RPMI8226 (cell line): ENCODE measurements around the gene CRHR1.

Experiments
- DNase-seq: peaks from one replicate; pipeline ENCODE4 v3.0.0-alpha.2; 2015

Gene CRHR1

DNA sequence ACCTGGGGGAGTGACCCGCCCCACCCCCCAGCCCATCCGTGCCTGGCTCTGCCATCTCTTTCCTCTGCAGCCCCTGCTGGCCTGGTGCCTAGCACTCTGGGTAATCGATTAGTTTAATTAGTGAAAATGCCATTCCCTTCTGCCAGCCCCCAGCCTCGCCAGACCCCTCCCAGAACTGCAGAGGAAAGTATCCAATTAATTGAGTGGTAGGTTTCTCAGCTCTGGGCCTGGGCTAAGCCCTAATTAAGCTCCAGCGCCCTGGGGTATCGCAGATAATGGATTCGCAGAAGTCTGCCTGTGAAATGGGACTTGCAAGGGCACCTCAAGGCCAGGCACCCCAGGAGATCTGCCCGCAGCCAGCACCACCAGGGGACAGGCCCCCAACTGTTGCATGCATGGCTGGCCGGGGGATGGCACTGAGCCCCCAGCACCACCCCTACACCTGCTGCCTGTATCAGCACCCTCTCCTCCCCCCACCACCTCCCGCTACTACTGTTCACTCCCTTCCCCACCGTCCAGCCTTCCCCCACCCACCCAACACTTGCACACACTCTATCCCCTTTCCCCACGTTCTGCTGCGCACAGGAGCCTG, 40.9 kb downstream of the CRHR1 start:
- no peak for DNase-seq

DNA sequence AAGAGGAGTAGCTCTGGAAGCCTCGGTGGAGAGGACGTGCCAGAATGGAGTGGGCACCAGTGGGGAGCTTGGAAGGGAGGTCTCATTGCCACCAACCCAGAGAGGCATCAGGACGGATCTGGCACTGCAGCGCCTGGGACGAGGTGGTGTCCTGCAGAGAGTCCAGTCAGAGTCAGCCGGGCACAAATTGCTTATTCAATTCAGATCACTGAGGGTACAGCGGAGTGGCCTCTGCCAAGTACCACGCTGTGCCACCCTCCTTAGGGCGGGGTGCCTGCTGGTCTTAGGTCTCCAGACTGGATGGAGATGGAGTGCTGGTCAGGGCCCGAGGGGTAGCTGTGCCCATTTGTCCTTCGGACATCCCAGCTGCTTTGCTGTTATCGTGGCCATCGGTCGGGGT, 41.7 kb downstream of the CRHR1 start:
- no peak for DNase-seq

GRCh38 chr17:45826919-45827588, 42.9 kb downstream of the CRHR1 start:
- no peak for DNase-seq

- DNase-seq = no peak
Observed at GRCh38 chr17:45828171-45828570, 44.1 kb downstream of the CRHR1 start.

DNA sequence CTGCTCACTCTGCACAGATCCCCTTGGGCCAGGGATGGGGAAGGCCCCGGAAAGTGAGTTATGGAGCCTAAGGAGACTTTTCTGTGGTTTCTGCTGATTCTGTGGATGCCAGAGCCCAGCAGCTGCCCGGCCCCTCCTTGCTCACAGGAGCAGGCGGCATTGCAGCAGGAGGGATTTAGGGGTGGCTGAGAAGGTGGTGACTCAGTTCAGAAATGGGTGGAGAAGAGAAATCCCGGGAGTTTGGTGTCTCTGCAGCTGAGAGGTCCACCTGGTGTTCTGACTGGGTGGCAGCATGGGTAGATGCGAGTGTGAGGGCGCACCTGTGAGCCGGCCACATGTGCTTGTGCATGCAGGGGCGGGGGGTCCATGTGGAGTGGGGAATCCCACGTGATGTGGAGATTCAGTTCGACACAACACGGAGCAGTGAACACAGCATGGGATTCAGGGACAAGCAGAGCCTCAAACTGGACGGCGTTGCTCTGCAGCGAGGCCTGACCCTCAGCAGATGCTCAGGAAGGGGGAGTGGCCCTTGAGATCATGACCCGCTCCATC, 44.5 kb downstream of the CRHR1 start:
- DNase-seq = no peak

DNA sequence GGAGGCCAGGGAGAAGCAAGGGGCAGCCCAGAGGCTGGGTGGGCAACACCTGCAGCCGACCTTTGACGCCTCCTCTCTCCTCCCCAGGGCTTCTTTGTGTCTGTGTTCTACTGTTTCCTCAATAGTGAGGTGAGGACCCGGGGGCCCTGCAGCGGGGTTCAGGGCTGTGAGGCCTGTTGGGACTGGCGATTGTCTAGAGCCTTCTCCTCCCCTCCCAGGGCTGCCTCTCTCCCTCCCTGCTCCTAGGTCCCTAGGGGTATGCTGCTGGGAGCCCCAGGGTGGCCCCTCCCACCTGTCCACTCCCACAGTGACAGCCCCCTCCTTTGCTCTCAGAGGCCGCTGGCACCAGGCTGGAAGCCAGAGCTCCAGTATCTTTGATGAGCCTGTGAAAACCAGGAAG, 49.8 kb downstream of the CRHR1 start:
- no peak for DNase-seq

DNA sequence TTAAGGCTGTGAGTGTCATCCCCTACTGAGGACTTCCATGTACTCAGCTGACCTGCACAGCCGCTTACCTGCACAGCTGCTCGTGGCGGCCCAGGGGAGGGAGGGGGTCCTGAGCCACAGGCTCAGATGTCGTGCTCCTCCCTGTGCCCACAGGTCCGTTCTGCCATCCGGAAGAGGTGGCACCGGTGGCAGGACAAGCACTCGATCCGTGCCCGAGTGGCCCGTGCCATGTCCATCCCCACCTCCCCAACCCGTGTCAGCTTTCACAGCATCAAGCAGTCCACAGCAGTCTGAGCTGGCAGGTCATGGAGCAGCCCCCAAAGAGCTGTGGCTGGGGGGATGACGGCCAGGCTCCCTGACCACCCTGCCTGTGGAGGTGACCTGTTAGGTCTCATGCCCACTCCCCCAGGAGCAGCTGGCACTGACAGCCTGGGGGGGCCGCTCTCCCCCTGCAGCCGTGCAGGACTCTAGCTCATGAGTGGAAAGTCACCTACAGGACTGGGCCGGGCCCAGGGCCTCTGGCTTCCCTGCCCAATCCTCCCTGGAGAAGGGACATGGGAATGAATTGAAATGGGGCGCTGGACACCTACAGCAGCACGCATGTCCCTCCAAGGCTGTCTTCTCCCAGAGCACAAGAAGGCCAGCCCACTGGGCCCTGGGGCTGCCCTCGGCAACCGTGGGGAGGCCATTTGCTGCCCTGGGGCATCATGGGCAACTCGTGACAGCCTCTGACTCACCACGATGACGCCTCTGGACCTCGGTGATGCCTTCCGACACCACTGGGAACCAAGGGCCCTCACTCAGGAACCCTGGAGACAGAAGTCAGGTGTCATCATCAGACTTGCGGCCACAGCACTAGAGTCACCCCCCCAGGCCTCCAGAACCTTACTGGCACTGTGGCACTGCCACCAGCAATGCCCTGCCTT, 50.6 kb downstream of the CRHR1 start:
- DNase-seq = no peak

GRCh38 chr17:45835481-45835880, 51.4 kb downstream of the CRHR1 start:
- no peak for DNase-seq

- no peak for DNase-seq
Observed at GRCh38 chr17:45836047-45837044, 52.2 kb downstream of the CRHR1 start.

GRCh38 chr17:45837187-45837586, 53.1 kb downstream of the CRHR1 start:
- DNase-seq = no peak

- no peak for DNase-seq
Observed at GRCh38 chr17:45837603-45838002, 53.5 kb downstream of the CRHR1 start.

- DNase-seq = no peak
Observed at GRCh38 chr17:45838751-45839295, 54.7 kb downstream of the CRHR1 start.

DNA sequence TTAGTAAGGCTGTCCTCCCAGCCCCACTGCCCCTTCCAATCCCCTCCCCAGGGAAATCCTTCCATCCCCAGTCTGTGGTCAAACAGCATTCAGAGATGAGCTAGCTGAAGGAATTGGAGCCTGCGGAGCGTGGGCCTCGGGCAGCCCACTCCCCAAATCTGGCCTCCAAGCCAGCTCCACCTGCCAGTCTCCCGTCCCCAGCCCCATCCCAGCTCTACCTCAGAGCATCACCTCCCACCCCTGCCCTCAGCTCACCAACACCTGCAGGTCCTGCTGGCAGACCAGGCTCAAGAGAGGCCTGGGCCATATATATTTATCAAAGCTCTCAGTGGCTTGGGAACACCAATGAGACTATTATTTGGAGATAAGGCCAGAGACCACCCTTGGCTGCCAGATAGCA, 55.3 kb downstream of the CRHR1 start:
- no peak for DNase-seq

DNA sequence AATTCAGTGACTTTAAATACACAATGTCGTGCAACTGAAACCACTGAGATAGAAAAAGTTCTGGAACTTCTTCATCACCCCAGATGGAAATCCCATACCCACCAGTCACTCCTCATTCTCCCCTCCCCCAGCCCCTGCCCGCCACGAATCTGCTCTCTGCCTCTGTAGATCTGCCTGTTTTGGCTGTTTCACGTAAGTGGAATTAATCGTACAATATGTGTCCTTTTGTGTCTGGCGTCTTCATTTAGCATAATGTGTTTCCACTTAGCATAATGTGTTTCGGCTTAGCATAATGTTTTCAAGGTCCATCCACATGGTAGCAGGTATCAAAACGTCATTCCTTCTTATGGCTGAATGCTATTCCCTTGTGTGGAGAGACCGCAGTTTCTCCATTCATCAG, 57.1 kb downstream of the CRHR1 start:
- DNase-seq = no peak

DNA sequence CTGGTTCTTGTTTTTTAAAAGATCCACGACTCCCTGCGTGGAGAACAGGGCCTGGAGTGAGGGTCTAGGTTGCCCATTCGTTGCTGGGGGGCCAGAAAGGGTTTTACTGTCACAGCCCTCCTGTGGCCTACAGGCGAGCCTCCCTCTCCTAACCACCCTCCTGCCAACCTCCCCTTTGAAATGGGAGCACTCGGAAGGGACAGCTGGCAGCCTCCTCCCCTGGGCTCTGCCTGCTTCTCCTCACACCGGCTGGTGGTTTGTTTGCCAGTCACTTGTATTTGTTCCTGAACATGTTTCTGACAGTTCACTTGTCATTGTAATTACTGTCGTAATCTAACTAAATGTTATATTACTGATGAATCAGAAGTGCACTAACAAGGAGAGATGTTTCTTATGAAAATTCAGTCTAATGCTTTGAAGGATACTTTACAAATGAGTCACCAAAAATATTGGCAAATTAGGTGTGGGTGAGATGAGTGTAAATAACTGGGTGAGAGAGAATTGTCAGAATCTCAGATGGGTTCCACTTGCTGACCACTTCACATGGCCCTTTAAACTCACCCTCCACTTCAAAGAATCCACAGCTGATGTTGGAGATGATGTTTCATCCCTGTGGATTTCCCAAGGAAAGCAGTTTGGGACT, 57.9 kb downstream of the CRHR1 start:
- no peak for DNase-seq

- DNase-seq = no peak
Observed at GRCh38 chr17:45843722-45844121, 59.6 kb downstream of the CRHR1 start.

GRCh38 chr17:45844695-45845375, 60.7 kb downstream of the CRHR1 start, which contains the start of gene SPPL2C:
SPPL2C (plus strand) TSS chr17:45844881; CDS start chr17:45844907, 26 bp downstream.
- no peak for DNase-seq

DNA sequence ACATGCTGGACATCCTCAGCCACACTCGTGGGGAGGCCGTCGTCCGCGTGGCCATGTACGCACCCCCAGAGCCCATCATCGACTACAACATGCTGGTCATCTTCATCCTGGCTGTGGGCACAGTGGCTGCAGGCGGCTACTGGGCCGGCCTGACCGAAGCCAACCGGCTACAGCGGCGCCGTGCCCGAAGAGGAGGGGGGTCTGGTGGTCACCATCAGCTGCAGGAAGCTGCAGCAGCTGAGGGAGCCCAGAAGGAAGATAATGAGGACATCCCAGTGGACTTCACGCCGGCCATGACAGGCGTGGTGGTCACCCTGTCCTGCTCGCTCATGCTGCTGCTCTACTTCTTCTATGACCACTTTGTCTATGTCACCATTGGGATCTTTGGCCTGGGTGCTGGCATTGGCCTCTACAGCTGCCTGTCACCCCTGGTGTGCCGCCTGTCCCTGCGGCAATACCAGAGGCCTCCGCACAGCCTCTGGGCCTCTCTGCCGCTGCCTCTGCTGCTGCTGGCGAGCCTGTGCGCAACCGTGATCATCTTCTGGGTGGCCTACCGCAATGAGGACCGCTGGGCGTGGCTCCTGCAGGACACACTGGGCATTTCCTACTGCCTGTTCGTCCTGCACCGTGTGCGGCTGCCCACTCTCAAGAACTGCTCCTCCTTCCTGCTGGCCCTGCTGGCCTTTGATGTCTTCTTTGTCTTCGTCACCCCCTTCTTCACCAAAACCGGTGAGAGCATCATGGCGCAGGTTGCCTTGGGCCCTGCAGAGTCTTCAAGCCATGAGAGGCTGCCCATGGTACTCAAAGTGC, 61.5 kb downstream of the CRHR1 start:
- no peak for DNase-seq

DNA sequence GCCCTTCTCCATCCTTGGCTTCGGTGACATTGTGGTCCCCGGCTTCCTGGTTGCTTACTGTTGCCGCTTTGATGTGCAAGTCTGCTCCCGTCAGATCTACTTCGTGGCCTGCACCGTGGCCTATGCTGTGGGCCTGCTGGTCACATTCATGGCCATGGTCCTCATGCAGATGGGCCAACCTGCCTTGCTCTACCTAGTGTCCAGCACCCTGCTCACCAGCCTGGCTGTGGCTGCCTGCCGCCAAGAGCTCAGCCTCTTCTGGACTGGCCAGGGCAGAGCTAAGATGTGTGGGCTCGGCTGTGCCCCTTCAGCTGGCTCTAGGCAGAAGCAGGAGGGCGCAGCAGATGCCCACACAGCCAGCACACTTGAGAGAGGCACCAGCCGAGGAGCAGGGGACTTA, 62.1 kb downstream of the CRHR1 start:
- no peak for DNase-seq

- no peak for DNase-seq
Observed at GRCh38 chr17:45846646-45847045, 62.5 kb downstream of the CRHR1 start.
